Aorta (tissue), 4 donors: ENCODE data around the gene COL25A1. TPM values are rescaled to one million over a fixed set of nuclear protein-coding genes. Genes with fewer than 3 reads are reported as not detected.

ENCODE experiments used
- polyA plus RNA-seq, 2 donors: library from polyadenylated mRNA; stranded (reverse); fragments of 200-250 nt; gene quantifications; one replicate each; pipeline ENCODE4 v1.2.3, GENCODE V29; 2013
- total RNA-seq, 2 donors: library from RNA; stranded (reverse); fragmentation: NEBNext Ultra II Directional; extraction: Animal tissue kit (Norgen Biotek cat#: 25700); gene quantifications; one replicate each; pipeline ENCODE4 v1.2.1, GENCODE V29; 2021
- donor health status: healthy with polysubstance abuse.
- donor health status: Bipolar disorder and iron deficiency.
- donor health status: DM: no; HTN: no; CAD: no.
- donor health status: DM: yes; HTN: yes; CAD: no.

Gene COL25A1
- total and polyA plus RNA-seq, 4 donors = 0.08 to 8.1 (median 1.3) TPM

Other genes starting within 250 kb of the COL25A1 start
- 10 to 100 TPM; 35.6 to 40.8 TPM for gene SEC24B, start 131.2 kb upstream of the COL25A1 start, total RNA-seq
- gene SEC24B, start 131.2 kb upstream of the COL25A1 start, polyA plus RNA-seq = 10 to 100 TPM in 1 of 2 donors, 1 to 10 TPM in 1; 7.3 to 13.8 TPM